ENCODE results near the gene DDR2.

GRCh38 chr1:162694911-162695310, 62.6 kb downstream of the DDR2 start:
- TF ChIP-seq CTCF (conservative IDR thresholded peaks at IDR 0.05; ENCODE audit: low read depth, low read length) (no peak), EZH2 (IDR thresholded peaks at IDR 0.05; ENCODE audit: low read length, unreplicated experiment) (no peak), EZH2phosphoT487 (IDR thresholded peaks at IDR 0.05; ENCODE audit: borderline replicate concordance, low read length) (no peak)

Measured in PC-3 (cell line).